ENCODE results near the gene ARF1.

The ARF1 gene

GRCh38 chr1:228050571-228051231, 31.8 kb upstream of the ARF1 start:
- no peak for DNase-seq

- no peak for DNase-seq
These were observed 24.1 kb upstream of the ARF1 start for GRCh38 chr1:228058172-228058948.

- no peak for DNase-seq
These were observed 23.4 kb upstream of the ARF1 start for GRCh38 chr1:228058949-228059633.

- peak; percentile 47 for DNase-seq
These were observed 22.7 kb upstream of the ARF1 start for GRCh38 chr1:228059634-228060457.

GRCh38 chr1:228060458-228061190, 21.9 kb upstream of the ARF1 start:
- no peak for DNase-seq

- DNase-seq: no peak
These were observed 21.0 kb upstream of the ARF1 start for GRCh38 chr1:228061411-228062084.

- no peak for DNase-seq
These were observed 20.3 kb upstream of the ARF1 start for GRCh38 chr1:228062085-228062791.

- no peak for DNase-seq
These were observed 19.7 kb upstream of the ARF1 start for GRCh38 chr1:228062812-228063211.

GRCh38 chr1:228063251-228064191, 19.0 kb upstream of the ARF1 start:
- DNase-seq: no peak

- no peak for DNase-seq
These were observed 18.2 kb upstream of the ARF1 start for GRCh38 chr1:228064296-228064695.

- no peak for DNase-seq
These were observed 17.6 kb upstream of the ARF1 start for GRCh38 chr1:228064741-228065542.

GRCh38 chr1:228065543-228066347, 16.8 kb upstream of the ARF1 start:
- DNase-seq: no peak

- no peak for DNase-seq
These were observed 16.1 kb upstream of the ARF1 start for GRCh38 chr1:228066416-228066815.

GRCh38 chr1:228066891-228067654, 15.4 kb upstream of the ARF1 start:
- DNase-seq: no peak

- no peak for DNase-seq
These were observed 14.1 kb upstream of the ARF1 start for GRCh38 chr1:228068359-228068758.

GRCh38 chr1:228070173-228070572, 12.3 kb upstream of the ARF1 start:
- no peak for DNase-seq

- DNase-seq: no peak
These were observed 11.7 kb upstream of the ARF1 start for GRCh38 chr1:228070851-228071250.
